GM18907 (cell line): ENCODE data around the gene DNASE1.

Experiments
- ATAC-seq: cut with Tn5 transposase; IDR thresholded peaks from one replicate; pipeline ENCODE4 v1.9.1; 2021; ENCODE audit warnings: mild to moderate bottlenecking, moderate library complexity; ENCODE audit not compliant: unreplicated experiment

DNASE1 gene

GRCh38 chr16:3661922-3662321 lies 7.4 kb downstream of the DNASE1 start:
- no peak for ATAC-seq

- ATAC-seq: no peak
Observed at GRCh38 chr16:3662601-3663000, 8.1 kb downstream of the DNASE1 start.

- ATAC-seq: no peak
Observed at GRCh38 chr16:3664187-3664896, 9.9 kb downstream of the DNASE1 start.

GRCh38 chr16:3665508-3665907 lies 11.0 kb downstream of the DNASE1 start:
- ATAC-seq: no peak

- no peak for ATAC-seq
Observed at GRCh38 chr16:3668626-3669025, 14.1 kb downstream of the DNASE1 start.

GRCh38 chr16:3669082-3669481 lies 14.6 kb downstream of the DNASE1 start:
- no peak for ATAC-seq

GRCh38 chr16:3670711-3671110 lies 16.2 kb downstream of the DNASE1 start:
- no peak for ATAC-seq

GRCh38 chr16:3671424-3671823 lies 16.9 kb downstream of the DNASE1 start:
- ATAC-seq: no peak

- ATAC-seq: no peak
Observed at GRCh38 chr16:3672571-3673041, 18.1 kb downstream of the DNASE1 start.

GRCh38 chr16:3673201-3673600 lies 18.7 kb downstream of the DNASE1 start:
- no peak for ATAC-seq

GRCh38 chr16:3673676-3674377 lies 19.3 kb downstream of the DNASE1 start:
- no peak for ATAC-seq

- ATAC-seq: no peak
Observed at GRCh38 chr16:3674513-3675295, 20.2 kb downstream of the DNASE1 start.

GRCh38 chr16:3675601-3676130 lies 21.2 kb downstream of the DNASE1 start:
- ATAC-seq: no peak

- no peak for ATAC-seq
Observed at GRCh38 chr16:3677994-3678393, 23.5 kb downstream of the DNASE1 start.

GRCh38 chr16:3681206-3681605 lies 26.7 kb downstream of the DNASE1 start:
- no peak for ATAC-seq

- no peak for ATAC-seq
Observed at GRCh38 chr16:3687021-3687420, 32.5 kb downstream of the DNASE1 start.

- ATAC-seq: no peak
Observed at GRCh38 chr16:3687792-3688191, 33.3 kb downstream of the DNASE1 start.

- no peak for ATAC-seq
Observed at GRCh38 chr16:3689731-3690130, 35.2 kb downstream of the DNASE1 start.

GRCh38 chr16:3690470-3690928 lies 36.0 kb downstream of the DNASE1 start:
- peak; percentile 65 for ATAC-seq

GRCh38 chr16:3690980-3691720 lies 36.7 kb downstream of the DNASE1 start:
- ATAC-seq: no peak

- no peak for ATAC-seq
Observed at GRCh38 chr16:3691761-3692160, 37.3 kb downstream of the DNASE1 start.
